GM21717 (cell line): ENCODE data around the gene PDE4D.

Experiments used
- ATAC-seq: cut with Tn5 transposase; IDR thresholded peaks from one replicate; pipeline ENCODE4 v1.9.1; 2021; ENCODE audit warnings: mild to moderate bottlenecking, moderate library complexity; ENCODE audit not compliant: unreplicated experiment

PDE4D gene

DNA sequence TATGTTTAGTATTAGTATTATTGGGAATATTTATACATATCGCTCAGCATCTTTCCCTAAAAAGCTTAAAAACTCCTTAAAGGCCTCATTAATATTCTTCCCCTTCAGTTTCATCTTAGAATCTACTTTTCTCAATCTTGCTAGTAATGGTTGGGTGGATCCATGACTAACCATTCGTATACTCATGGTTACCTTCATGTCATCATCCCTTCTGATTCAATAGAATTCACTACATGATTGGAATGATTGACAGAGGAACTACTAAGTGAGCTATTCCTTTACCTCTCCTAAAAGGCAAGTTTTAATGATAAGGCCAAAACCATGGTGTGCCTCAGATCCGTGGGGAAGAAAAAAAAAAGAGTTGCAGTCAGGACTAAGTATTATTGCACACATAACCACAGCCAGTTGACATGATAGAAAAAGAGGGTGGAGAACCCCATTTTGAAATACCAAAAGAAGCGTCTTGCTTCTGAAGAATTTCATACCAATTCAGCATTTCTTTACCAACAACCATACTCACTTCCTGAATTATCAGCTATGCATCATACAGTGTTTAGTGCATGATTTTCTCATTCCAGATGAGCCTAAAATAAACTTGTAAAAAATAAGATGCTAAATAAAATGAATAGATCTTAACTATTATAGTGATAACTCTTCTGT is 624.6 kb downstream of the PDE4D start:
- no peak for ATAC-seq

GRCh38 chr5:59267033-59267432 is 626.5 kb downstream of the PDE4D start:
- ATAC-seq: no peak

DNA sequence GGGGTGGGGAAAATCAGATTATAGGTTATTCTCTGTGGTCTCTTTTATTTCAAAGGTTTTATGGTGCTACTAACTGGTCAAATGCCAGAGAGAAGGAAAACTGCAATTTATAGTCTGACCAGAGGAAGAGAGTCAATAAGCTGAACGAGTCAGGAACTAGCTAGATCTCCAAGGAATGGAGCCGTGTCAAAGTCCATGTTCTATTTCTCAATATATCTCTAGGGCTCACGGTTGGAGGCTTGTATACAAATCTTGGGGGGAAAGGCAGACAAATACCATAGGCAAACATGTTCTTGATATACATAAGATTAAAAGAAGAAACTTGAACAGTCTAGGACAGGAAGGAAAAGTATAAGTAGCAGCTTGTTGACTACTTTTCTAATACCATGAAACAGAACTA is 627.1 kb downstream of the PDE4D start:
- ATAC-seq: no peak

DNA sequence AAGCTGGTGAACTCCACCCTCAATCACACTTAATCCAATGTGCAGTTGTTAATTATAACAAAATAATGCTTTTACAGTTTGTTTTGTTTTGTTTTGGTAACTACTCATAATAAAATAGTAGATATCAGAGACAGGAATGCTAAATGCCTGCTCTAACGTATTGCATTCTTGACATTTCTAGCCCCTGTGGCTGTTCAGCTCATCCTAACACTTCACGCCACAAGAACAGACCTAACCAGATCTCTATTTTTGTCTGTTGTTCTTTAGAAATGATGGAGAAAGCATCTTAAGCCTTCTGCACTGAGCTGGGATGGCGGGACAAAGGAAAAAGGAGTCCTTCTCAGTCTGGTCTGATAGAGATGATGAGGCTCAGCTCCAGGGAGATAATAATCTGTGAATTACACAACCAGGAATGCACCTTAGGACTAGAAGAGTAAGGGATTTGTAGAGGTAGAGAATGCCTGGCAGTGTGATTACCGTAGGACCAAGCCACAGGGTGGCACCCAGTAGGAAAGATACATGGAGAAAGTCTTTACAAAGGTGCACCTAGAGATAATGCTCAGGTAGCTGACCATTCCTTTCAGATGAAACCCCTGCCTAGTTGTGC is 628.8 kb downstream of the PDE4D start:
- ATAC-seq: no peak

DNA sequence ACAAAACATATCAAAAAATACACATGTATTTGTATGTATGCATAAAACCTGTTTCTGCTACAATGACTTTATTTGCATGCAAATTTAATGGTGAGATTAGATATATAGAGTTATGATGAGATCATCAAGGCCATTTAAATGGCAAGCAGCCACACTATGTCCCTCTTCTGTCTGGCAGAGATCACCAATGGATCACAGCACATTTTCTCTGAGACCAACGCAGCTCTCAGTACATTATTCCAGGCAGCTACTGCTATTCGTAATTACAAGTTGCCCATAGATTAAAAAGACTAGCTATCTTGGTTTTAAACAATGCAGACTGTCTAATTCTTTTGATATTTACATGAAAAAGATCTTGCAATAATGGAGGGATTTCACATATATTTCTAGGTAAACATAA is 629.5 kb downstream of the PDE4D start:
- no peak for ATAC-seq

- no peak for ATAC-seq
Observed at GRCh38 chr5:59261969-59262368, 631.6 kb downstream of the PDE4D start.

- ATAC-seq: no peak
Observed at GRCh38 chr5:59260973-59261372, 632.6 kb downstream of the PDE4D start.

DNA sequence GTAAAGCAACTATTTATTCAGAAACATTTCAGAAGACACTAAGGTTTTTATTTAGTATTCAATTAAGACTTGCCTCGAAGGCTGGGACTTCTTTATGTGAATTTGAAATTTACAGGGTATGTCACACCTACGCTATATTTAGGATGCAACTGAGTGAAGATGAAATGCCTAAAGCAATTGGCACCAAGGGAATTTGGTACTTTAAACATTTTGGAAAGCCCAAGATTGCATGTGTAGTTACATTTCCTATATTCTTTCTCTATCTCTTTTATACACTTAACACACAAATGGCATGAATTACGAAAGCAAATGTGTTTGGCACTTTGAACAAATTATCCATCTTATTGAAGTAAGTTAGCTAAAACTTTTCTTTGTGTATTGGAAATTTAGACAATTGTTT is 633.3 kb downstream of the PDE4D start:
- ATAC-seq: no peak

DNA sequence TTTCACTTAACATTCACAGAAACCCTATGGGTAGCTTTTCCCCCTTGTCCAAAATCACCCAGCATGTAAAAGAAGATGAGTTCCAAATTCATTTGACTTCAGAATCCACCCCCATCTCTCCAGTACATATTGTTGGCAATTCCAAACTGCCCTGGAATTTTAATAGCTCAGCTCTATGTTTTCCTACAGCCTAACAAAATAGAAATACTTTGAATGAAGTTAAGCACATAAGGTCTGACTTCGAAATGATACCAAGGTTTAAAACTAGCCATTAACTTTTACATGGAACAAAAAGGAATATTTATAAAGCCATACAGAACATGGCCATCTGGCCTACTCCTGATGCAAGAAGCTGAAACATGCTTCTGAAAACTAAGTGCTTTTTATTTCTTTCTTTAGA is 634.3 kb downstream of the PDE4D start:
- ATAC-seq: no peak

DNA sequence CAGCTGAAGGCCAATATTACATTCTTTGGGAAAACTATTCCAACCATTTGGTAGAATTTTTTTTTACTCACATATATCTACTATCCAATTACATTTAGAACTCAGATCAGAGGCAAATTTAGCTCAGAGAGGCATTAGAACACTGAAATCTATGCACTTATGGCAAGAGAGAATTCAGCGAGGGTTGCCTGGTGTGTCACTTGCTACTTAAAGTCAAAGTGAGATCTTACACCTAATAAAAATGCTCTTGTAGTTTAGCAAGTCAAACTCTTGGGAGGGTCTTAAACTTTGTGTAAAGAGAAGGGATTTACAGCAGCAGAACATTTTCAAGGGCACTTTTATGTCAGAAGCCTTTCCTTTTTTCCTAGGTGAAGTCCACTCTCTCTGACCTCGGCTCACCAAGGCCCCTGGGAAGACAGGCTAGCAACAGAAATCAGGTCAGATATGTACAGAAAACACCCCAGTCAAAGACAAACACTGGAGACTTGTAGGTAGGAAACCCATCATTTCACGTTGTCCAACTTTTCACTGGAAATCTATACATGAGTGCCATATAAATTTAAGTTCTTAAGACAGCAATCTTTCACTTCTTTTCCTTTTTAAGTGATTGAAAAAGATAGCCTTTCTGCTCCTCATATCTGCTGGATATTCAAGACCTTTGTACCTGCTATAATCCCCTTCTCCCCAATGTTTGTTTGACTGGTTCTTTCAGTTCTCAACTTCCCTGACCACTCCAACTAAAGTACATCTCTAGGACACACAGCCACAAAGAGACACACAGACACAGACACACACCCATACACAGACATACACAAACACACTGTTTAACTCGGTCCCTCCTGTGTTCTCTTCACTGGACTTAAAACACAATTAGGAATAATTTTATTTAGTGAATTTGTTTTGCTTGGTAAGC is 635.8 kb downstream of the PDE4D start:
- ATAC-seq: no peak

DNA sequence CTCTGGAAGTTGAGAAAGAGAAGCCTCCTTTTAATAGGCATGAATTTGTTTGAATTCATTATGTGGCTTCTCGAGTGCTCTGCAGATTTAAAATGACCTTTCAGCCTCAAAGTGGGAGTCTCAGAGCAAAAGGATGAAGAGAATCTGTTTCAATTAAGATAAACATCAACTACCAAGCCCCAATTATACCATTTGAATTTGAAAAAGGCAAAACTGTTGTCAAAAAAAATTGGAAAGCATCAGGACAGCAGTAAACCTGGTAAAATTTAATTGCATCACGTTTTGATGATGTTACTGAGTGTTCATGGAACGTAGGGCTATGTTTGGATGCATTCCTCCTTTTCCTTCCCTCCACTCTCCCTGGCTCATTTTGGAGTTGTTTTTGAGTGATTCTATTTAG is 637.2 kb downstream of the PDE4D start:
- ATAC-seq: no peak

- no peak for ATAC-seq
Observed at GRCh38 chr5:59254055-59254687, 639.4 kb downstream of the PDE4D start.

- no peak for ATAC-seq
Observed at GRCh38 chr5:59253625-59254024, 639.9 kb downstream of the PDE4D start.

DNA sequence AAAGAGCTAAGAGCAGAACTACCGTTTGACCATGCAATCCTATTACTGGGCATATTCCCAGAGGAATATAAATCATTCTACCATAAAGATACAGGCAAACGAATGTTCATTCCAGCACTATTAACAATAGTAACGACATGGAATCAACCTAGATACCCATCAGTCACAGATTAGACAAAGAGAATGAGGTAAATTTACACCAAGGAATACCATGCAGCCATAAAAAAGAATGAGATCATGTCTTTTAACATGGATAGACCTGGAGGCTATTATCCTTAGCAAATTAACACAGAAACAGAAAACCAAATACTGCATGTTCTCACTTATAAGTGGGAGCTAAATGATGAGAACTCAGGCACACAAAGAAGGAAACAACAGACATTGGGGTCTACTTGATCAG is 641.9 kb downstream of the PDE4D start:
- no peak for ATAC-seq

GRCh38 chr5:59249726-59250125 is 643.8 kb downstream of the PDE4D start:
- ATAC-seq: no peak

- ATAC-seq: no peak
Observed at GRCh38 chr5:59249160-59249559, 644.4 kb downstream of the PDE4D start.

DNA sequence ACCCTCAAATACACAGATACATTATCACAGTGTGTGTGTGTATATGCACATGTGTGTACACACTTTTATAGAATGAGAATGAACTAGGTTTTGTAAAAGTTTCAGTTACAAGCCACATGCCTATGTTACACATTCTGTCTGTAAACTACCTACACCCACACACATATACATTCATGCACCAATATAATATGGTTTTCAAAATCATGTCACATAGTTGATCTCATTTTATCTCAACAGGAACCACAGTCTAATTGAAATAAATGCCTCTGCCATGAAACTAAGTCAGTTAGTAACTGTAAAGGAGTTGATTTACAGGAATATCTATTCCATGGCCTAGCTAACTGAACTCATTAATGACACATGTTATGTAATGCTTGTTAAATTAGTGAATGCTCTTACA is 646.6 kb downstream of the PDE4D start:
- no peak for ATAC-seq

- no peak for ATAC-seq
Observed at GRCh38 chr5:59246145-59246869, 647.2 kb downstream of the PDE4D start.

DNA sequence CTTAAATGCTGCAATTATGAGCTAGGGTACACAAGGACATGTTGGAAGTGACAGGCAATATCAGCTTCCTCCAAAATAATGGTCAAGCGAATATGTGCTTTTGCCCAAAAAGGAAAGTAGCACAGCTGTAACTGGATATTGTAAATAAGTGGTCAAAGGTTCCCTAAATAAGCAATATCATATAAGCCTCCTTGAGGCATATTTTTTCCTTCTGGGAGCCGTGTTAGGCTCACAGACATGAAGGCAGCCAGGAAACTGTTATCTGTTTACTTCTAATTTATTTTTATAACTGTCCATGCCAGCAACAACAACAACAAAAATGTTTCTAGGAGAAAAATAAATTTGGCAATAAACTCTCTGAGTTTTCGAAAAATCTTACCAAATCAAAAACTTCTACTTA is 648.3 kb downstream of the PDE4D start:
- no peak for ATAC-seq

DNA sequence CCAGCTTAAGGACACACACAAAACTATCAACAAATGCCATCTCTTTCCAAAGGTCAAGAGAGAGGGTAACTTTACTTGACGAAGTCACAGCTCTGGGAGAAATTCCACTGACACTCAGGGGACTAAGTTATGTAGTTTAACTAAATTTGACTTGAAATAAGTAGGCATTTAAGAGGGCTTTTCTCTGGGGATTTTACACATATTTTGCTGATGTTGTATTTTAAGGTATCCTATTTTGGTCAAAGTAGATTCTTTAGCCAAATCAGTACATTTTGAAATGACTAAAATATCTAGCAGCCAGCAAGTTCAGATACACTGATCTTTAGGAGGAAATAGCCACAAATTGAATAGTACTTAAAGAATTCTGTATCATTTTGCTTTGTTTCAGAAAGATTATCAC is 652.0 kb downstream of the PDE4D start:
- ATAC-seq: no peak

GRCh38 chr5:59241119-59241518 is 652.4 kb downstream of the PDE4D start:
- no peak for ATAC-seq
